Inflammatory macrophage treated with lipopolysaccharide for 1 hour (primary cell): ENCODE data around the gene ELP2.
"Not testable (repeated sequence)": the region's sequence is repeated elsewhere in the genome, so short reads cannot be mapped to it uniquely, and the experiment has no call there.

Experiments used
- DNase-seq, 2 donors: peaks; one replicate each; pipeline ENCODE4 v3.0.0-alpha.2; 2020 to 2022

ELP2 gene, protein sequence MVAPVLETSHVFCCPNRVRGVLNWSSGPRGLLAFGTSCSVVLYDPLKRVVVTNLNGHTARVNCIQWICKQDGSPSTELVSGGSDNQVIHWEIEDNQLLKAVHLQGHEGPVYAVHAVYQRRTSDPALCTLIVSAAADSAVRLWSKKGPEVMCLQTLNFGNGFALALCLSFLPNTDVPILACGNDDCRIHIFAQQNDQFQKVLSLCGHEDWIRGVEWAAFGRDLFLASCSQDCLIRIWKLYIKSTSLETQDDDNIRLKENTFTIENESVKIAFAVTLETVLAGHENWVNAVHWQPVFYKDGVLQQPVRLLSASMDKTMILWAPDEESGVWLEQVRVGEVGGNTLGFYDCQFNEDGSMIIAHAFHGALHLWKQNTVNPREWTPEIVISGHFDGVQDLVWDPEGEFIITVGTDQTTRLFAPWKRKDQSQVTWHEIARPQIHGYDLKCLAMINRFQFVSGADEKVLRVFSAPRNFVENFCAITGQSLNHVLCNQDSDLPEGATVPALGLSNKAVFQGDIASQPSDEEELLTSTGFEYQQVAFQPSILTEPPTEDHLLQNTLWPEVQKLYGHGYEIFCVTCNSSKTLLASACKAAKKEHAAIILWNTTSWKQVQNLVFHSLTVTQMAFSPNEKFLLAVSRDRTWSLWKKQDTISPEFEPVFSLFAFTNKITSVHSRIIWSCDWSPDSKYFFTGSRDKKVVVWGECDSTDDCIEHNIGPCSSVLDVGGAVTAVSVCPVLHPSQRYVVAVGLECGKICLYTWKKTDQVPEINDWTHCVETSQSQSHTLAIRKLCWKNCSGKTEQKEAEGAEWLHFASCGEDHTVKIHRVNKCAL

DNA sequence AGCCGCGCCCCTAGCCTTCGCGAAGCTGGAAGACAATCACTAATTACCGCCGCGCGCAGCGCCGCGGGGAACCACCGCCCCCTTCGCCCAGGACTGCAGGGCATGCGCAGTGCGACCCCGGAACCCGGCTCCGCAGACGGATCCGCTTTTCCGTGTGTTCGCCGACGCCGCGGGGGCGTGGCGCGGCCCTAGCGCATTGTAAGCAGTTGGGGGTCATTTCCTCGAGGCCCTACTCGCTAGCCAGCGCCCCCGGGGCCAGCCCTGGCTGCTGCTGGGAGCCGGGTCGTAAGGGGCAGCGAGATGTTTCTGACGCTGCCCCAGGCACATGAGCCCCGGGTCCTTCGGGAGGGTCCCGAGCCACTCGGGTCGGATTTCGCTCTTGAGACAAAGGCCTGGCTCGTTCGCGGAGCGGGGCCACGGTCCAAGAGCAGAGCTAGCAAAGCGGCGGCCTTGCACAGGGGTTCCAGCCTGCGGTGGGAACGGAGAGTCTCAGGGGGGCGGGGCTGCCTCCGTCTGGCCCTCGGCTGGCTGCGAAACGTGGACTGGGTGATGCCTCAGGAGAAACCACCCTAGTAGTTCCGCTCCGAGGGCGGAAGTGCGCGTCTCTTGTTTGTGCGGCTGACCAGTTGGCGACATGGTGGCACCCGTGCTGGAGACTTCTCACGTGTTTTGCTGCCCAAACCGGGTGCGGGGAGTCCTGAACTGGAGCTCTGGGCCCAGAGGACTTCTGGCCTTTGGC is at the start of gene ELP2, which contains the start of gene SLC39A6:
ELP2 (plus strand) TSS at position 600 of the 739 bp plus-strand sequence; CDS start at position 635, 35 bp downstream.
SLC39A6 (minus strand) TSS at position 41 of the 739 bp plus-strand sequence. CDS start 2,333 bp downstream, outside the sequence.
- peak; percentile 93 to 98 for DNase-seq

DNA sequence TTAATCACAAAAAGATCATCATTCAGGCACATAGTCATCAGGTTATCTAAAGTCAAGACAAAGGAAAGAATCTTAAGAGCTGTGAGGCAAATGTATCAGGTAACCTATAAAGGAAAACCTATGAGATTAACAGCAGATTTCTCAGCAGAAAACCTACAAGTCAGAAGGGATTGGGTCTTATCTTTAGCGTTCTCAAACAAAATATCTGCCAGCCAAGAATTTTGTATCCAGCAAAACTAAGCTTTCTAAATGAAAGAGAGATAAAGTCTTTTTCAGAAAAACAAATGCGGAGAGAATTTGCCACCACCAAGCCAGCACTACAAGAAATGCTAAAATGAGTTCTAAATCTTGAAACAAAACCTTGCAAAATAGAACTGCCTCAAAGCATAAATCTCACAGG is 48.6 kb upstream of the ELP2 start:
- DNase-seq: not testable (repeated sequence)

DNA sequence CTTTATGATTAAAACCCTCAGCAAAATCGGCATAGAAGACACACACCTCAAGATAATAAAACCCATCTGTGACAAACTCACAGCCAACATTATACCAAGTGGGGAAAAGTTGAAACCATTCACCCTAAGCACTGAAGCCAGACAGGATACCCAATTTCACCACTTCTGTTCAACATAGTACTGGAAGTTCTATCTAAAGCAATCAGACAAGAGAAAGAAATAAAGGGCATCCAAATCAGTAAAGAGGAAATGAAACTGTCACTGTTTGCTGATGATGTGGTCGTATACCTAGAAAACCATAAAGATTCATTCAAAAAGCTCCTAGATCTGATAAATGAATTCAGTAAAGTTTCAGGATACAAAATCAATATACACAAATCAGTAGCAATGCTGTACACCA is 46.0 kb upstream of the ELP2 start:
- DNase-seq: no peak

DNA sequence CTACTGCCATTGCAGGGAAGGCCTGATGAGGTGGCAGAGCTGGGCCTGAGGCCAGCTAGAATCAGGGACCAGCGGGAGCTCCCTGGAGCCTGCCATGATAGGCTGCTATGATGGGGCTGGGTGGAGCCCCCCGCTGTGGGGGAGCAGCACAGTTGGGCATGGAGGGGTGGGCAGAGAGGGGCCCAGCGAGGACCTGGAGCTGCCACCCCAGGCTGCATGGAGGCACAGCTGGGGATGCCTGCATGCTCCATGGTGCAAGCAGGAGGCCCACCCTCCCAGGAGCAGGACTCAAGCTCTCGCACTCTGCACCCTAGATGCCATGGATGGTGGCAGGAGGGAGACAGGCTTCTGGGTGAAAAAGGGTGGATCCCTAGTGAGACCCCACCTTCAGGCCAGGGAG is 44.5 kb upstream of the ELP2 start:
- no peak for DNase-seq

DNA sequence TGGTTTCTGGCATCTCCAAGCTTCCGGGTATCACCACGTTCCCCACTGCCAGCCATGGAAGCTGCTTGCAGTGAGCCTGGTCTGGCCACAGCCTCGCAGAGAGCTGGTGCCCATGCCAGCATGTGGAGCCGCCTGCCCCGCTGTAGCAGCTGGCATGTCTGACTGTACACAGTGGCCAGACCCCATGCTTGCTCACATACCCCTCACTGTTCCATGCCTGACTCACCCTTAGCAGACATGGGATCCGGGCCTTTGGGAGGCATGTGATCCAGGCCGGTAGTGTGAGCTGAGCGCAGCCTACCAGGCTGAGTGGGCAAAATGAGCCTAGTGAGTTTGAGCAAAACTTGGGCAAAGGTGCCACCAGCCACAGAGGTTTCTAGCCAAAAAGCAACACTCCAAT is 43.5 kb upstream of the ELP2 start:
- no peak for DNase-seq

DNA sequence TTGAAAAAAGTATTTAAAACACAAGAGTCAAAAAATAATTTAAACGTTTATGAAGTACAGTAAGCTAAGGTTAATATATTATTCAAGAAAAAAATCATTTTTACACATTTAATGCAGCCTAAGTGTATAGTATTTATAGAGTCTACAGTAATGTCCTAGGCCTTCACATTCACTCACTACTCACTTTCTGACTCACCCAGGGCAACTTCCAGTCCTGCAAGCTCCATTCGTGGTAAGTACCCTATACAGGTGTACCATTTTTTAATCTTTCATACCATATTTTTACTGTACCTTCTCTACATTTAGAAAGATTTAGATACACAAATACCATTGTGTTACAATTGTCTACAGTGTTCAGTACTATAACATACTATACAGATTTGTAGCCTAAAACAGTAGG is 41.4 kb upstream of the ELP2 start:
- no peak for DNase-seq

DNA sequence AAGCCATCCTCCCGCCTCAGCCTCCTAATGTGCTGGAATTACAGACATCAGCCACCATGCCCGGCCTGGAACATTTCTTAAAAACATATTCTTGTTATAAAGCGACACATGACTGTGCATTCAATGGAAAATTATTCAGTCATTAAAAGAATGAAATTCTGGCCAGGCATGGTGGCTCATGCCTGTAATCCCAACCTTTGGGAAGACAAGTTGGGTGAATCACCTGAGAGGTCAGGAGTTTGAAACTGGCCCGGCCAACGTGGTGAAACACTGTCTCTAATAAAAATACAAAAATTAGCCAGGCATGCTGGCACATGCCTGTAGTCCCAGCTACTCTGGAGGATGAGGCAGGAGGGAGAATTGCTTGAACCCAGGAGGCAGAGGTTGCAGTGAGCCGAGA is 40.7 kb upstream of the ELP2 start:
- no peak for DNase-seq

DNA sequence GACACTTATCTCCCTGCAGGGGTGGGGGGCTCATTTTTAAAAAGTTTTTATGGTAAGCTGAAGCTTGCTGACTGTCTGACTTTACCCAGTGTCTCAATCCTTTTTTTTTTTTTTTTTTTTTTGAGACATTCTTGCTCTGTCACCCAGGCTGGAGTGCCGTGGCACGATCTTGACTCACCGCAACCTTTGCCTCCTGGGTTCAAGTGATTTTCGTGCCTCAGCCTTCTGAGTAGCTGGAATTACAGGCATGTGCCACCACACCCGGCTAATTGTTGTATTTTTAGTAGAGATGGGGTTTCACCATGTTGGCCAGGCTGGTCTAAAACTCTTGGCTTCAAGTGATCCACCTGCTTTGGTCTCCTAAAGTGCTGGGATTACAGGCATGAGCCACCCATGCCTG is 37.6 kb upstream of the ELP2 start:
- not testable (repeated sequence) for DNase-seq

DNA sequence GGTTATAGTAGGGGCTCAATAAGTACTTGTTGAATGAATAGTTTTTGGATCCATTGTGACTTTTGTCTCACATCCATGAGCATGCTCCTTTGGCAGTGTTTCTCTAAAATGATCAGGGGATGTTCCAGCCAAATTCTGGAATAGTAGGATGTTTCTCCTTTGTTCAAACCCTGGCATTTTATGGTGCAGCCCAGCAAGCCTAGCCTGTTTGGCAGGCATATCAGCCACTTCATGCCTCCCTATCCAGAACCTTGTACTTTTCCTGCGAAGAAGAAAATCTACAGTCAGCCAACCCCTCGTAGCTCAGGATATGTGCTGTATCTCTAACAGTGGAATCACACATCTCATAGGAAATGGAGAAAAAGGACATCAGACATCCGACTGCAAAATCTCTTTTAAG is 35.3 kb upstream of the ELP2 start:
- DNase-seq: no peak

DNA sequence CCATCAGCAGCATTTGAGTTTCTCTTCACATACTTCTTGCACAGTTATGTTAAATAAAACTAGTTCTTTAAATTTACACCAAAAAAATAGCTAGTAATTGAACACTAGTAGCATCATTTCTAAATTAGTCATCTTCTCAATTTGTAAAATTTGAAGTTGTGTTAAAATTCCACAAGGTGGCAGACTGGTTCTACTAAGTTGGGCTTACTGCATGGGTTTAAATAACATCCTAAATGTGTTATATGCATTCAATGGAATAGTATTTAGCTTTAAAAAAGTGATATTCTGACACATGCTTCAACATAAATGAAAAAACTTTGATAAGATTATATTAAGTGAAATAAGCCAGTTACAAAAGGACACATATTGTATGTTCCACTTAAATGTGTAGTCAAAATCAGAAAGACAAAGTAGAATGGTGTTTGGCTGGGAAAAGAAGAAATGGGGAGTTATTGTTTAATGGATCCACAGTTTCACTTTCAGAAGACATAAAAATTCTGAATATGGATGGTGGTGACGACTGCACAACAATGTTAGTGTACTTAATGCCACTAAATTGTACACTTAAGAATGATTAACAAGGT is 33.7 kb upstream of the ELP2 start:
- DNase-seq: peak; percentile 61 to 62

DNA sequence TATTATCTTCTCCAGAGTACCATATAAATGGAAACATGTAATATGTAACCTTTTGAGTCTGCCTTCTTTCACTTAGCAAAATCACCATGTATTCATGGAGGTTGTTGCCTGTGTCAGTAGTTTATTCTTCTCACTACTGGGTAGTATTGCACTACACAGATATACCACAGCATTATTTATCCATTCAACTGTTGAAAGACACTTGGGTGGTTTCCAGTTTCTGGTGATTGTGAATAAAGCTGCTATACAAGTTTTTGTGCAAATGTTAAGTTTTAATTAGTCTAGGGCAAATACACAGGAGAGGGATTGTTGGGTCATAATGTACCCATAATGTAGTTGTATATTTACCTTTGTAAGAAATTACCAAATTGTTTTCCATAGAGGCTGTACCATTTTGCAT is 32.7 kb upstream of the ELP2 start:
- no peak for DNase-seq

DNA sequence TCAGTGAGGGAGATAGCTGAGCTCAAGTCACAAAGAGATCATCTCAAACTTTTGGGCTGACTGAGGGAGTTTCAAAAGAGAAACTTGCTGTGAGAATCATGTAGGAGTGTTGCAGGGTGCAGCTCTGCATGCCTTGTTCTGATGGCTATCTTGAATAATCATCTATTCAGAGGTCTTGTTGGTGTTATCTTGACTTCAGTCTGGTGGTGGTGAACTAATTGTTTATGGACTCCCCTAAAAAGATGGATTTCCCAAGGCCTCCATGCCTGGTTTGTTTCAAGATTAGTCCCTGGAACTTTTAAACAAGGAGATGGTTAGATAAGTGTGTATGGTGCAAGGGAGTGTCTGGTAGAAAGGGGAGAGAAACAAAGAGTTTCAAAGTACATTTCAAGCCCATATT is 30.4 kb upstream of the ELP2 start:
- no peak for DNase-seq

DNA sequence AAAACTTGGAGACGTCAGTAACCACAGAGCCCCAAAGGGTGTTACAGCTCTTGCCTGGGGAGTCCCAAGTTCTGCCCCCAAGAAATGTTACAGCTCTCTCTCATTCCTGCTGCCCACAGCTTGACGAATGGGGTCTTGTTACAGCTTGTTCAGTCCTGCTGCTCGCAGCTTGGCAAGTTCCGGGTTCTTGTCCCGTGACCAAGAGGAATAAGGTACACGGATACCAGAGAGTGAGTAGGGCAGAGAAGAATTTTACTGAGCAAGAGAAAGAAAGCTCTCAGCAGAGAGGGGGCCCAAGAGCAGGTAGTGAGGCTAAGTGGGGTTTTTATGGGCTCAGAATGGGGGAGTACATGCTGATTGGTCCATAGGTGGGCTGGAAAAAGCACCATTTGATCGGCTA is 27.8 kb upstream of the ELP2 start:
- DNase-seq: no peak

DNA sequence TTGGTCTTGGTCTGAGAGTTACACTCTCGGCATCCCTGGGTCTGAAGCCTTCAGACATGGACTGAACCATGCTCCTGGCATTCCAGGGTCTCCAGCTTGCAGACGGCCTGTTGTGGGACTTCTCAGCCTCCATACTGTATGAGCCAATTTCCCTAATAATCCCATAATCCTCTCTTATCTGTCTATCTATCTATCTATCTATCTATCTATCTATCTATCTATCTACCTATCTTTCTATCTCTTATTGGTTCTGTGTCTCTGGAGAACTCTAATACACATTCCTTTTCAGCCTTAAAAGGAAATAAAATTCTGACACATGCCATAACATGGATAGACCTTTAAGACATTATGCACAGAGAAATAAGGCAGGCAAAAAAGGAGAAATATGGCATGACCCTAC is 24.9 kb upstream of the ELP2 start:
- DNase-seq: no peak

DNA sequence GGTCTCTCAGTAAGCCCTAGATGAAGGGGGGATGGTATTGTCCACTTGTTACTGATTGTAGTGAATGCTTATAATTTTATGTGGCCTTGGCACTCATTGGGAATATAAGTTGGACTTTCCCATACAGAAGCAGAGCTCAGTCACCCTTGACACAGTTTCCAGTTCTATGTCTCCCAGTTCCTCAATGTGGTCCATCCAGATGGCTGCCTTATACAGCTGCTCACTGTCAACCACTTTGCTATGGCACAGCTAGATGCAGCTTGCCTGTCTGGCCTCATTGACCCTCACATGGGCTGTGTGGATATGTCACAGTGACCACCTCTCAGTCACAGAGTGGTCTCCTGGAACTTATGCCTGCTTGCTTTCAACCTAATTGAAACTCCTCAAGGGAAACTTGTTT is 22.2 kb upstream of the ELP2 start:
- DNase-seq: peak in 1 of 2 donors; percentile 46

DNA sequence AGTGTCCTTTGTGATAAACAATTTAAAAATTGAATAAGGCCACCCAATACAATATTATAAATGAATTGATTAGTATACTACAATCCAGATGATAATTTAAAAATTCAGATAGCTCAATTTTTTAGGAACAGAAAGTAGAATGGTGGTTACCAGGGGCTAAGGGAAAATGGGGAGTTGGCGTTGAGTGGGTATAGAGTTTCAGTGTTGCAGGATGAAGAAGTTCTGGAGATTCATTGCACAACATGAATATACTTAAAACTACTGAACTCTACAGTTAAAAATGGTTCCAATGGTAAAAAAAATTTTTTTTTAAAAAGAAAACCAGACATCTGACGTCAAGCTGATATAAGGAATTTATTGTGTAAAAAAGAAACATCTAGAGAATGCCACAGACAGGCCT is 21.5 kb upstream of the ELP2 start:
- peak; percentile 51 to 71 for DNase-seq

DNA sequence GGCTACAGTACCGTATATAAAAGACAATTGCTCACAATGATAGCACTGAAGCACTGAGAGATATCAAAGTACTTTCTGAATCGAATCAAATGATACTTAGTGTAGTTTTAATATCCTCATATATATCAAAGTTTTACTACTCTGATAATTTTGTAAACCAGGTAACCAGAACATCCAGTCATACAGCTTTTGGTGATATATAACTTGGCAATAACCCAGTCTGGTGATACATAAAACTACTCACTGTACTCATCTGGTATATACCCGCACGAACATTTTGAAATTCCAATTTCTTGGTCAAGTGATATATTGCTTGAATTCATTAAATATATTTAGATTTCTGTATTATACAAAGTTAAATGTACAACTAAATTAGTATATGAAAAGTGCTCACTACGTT is 21.1 kb upstream of the ELP2 start:
- DNase-seq: no peak

DNA sequence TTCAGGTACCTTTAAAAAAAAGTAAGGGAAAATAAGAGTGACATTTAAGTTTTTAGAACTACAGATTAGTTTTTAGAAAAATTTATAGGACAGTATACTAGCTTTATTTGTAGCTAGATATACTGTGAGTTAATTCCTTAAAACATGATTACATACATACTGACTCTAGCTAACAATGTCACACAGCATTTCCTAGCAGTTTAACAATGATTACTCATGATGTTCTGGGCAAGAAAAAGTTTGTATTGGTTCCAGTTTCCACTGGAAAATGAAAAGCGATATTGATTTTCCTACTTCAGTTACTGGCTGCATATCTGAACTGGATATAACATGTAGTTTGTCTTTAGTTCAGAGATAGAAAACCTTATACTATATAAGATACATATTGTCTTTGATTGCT is 20.0 kb upstream of the ELP2 start:
- no peak for DNase-seq

DNA sequence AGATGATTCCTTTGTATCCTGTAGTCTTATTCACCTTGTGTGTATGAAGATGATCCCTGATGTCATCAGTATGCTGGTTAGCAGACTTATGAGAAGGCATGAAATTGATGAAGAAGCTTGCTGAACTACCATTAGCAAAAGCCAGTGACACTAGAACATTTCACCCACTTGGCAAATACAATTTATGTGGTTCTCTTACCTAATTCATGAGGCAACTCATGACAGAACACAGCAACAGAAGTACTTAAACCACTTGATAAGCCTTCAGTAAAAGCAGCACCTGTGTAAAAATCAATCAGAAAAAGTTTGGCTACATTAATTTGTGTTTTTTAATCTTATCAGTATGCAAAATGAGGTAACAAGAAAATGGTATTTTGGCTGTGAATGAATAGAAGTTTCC is 17.4 kb upstream of the ELP2 start:
- no peak for DNase-seq

DNA sequence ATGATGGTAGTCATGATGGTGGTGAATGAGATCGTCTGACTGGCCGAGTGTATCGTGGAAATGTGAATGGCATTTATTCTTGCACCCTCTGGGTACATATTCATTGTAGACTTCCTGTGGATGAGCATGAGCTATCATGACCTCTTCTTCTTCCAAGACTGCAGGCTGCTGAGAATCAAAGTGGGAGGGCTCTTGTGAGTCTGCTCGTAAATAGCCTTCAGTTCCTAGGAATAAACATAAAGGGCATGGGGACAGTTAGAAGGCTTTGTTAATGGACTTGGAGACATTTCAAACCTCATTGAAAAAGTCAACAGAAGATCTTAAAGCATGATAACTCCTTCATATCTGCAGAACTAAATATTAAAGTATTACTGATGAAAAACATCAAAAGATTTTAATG is 15.4 kb upstream of the ELP2 start:
- DNase-seq: no peak

DNA sequence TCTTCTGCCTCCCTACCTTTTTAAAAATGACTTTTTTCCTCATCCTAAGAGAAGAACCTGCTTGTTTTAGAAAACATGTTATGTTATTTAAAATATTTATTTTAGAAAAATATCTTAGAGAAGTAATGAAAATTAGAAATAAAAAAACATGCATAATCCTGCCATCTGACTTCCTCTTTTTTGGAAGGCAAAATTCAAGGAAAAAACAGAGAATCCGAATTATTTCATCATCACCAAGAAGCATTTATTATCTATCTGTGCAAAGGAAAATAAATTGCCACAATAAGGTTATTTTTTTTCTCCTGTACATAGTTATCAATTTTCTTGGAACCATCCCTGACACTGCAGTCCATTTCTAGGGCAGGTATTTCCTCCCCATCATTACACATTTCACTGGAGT is 15.0 kb upstream of the ELP2 start:
- DNase-seq: no peak

DNA sequence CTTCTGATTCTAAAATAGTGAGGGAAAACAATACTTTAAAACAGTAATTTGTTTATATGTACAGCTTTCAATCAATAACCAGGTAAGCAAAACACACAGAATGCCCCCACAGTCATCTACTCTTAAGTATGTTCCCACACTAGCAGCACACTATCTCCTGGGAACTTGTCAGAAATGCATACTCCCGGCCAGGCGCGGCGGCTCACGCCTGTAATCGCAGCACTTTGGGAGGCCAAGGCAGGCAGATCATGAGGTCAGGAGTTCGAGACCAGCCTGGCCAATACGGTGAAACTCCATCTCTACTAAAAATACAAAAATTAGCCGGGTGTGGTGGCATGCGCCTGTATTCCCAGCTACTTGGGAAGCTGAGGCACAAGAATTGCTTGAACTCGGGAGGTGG is 12.9 kb upstream of the ELP2 start:
- DNase-seq: not testable (repeated sequence)

DNA sequence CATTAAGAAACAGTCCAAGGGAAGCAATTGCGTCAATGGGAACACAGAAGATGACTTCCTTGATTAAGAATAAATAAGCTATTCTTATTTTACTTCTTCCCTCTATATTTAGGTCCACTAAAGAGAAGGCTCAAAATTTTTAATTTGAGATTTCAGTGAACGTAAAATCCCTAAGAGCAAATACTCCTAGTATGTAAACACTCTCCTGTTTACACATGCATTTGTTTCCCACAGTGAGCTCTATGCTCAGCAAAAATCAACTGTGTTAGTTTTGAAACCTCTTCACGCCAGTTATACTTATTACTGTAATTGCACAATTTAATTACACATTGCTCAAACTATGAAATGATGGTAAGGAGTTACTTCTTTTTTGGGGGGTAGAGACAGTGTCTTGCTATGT is 9.4 kb upstream of the ELP2 start:
- DNase-seq: no peak
